Measurements from ENCODE around the gene POR.

POR gene

GRCh38 chr7:76031964-76032363 lies 117.0 kb downstream of the POR start:
- Mint-ChIP-seq H3K4me3 (no peak overlapping the region), H3K4me1 (peaks cover 2% of the 10 kb centered on the region), H3K36me3 (peaks cover 6% of the 10 kb centered on the region), H3K27ac (no peak overlapping the region), H3K27me3 (no peaks in the 10 kb centered on the region), H3K9me3 (no peaks in the 10 kb centered on the region)
- DNase-seq (ENCODE audit: low spot score in 2 of 2), result no peak
- no peak for ATAC-seq (ENCODE audit: low read depth)

Data from memory B cell (primary cell).